Transverse colon (tissue), 4 donors: Measurements from ENCODE around the gene ABHD11. TPM values are rescaled to one million over a fixed set of nuclear protein-coding genes. Genes with fewer than 3 reads are reported as not detected.
"Not testable (repeated sequence)": the region's sequence is repeated elsewhere in the genome, so short reads cannot be mapped to it uniquely, and the experiment has no call there.

Source experiments
- DNase-seq: peaks from one replicate; pipeline ENCODE4 v3.0.0-alpha.2; 2019
- H3K27ac ChIP-seq, 4 donors: fragments of 200-600 bp; sonication (generic); 2 replicates each; pipeline ENCODE4 v1.5.1; 2016 to 2018; ENCODE audit warnings: inconsistent platforms in 4 of 4
- H3K27me3 ChIP-seq: fragments of 200-600 bp; sonication (generic); 2 replicates; pipeline ENCODE4 v1.5.1; 2017; ENCODE audit warnings: inconsistent platforms
- H3K36me3 ChIP-seq, 4 donors: fragments of 200-600 bp; sonication (generic); 2 replicates each; pipeline ENCODE4 v1.5.1; 2017 to 2019; ENCODE audit warnings: inconsistent platforms in 4 of 4
- H3K4me1 ChIP-seq, 4 donors: fragments of 200-600 bp; sonication (generic); 2 replicates each; pipeline ENCODE4 v1.5.1; 2017 to 2020; ENCODE audit warnings: inconsistent platforms in 4 of 4
- H3K4me3 ChIP-seq, 4 donors: fragments of 200-600 bp; sonication (generic); 1 replicate in 1 of 4; 2 replicates in 3 of 4; pipeline versions ENCODE4 v1.5.1 to v1.6.1; 2017 to 2019; ENCODE audit warnings: inconsistent platforms in 4 of 4
- H3K9me3 ChIP-seq, 2 donors: fragments of 200-600 bp; sonication (generic); 2 replicates each; pipeline ENCODE4 v1.5.1; 2017 to 2019; ENCODE audit warnings: inconsistent platforms in 2 of 2
- CTCF ChIP-seq, 5 experiments: fragments of 200-600 bp in 3 of 5; fragments of 450-650 bp in 2 of 5; sonication (generic) in 3 of 5; IDR thresholded peaks; 1 replicate in 2 of 5; 2 replicates in 3 of 5; pipeline ENCODE4 v1.5.1; 2016 to 2017; ENCODE audit warnings: antibody characterized with exemption in 5 of 5, inconsistent platforms in 3 of 5, mild to moderate bottlenecking in 2 of 5, moderate library complexity in 1 of 5
- EP300 ChIP-seq: sonication (generic); formaldehyde crosslinking; IDR thresholded peaks from one replicate; pipeline ENCODE4 v1.6.1; 2017; ENCODE audit warnings: antibody characterized with exemption, low read depth
- POLR2A ChIP-seq: fragments of 450-650 bp; IDR thresholded peaks from one replicate; pipeline ENCODE4 v1.6.1; 2016; ENCODE audit warnings: antibody characterized with exemption, mild to moderate bottlenecking, moderate library complexity
- POLR2AphosphoS5 ChIP-seq, 3 donors: sonication (generic); formaldehyde crosslinking; IDR thresholded peaks; one replicate each; pipeline ENCODE4 v1.6.1; 2016; ENCODE audit warnings: antibody characterized with exemption in 3 of 3
- WGBS, 2 donors: methylation state at CpG; one replicate each; pipeline ENCODE4 v1.1.5; 2018; ENCODE audit warnings: low coverage in 1 of 2; 5-methylcytosine and 5-hydroxymethylcytosine counted together
- in situ Hi-C, 4 donors: fragments of 200-750 bp; cut with MboI; loops; one replicate each; pipeline versions ENCODE4 v1.15.0 to v1.15.1; 2017; ENCODE audit warnings: low sequenced_read_pairs in 3 of 4, low pct_ligation_motif_present in 1 of 4, low pct_unique_long_range_greater_than_20kb in 1 of 4
- intact Hi-C: fragments of 100-400 bp; cut with DNase I; formaldehyde crosslinking; loops from one replicate; pipeline ENCODE4 v1.15.1; 2023; ENCODE audit warnings: low total_unique reads
- total RNA-seq, 4 donors: library from RNA; depleted of rRNA; stranded (reverse); fragments of >200 nt; gene quantifications; one replicate each; pipeline ENCODE4 v1.1.0, GENCODE V29; 2016

Gene ABHD11
- total RNA-seq, result 100 to 1,000 TPM; 108 to 177 (median 117) TPM

GRCh38 chr7:73738612-73739386 is at the start of gene ABHD11:
Gene ABHD11 (minus strand): TSS chr7:73738802. CDS start chr7:73738770, 32 bp downstream.
- no peaks in the 10 kb centered on the region for H3K27me3 ChIP-seq
- DNase-seq, result peak; percentile 100
- intact Hi-C loops (loop anchor here (10.0 kb wide), 1 partner anchor 54 kb away; the partner anchor contains the start of genes BUD23 and DNAJC30), in situ Hi-C loops (loop anchor here in 1 of 4 donors (10.0 kb wide), 1 partner anchor 116 kb away; no protein-coding TSS in a partner anchor)
- H3K9me3 ChIP-seq, result no peaks in the 10 kb centered on the region
- H3K27ac ChIP-seq, result peak within 1 kb of the TSS; percentile 92 to 98 (median 96)
- H3K4me1 ChIP-seq, result peaks cover 14 to 67% (median 52%) of the 10 kb centered on the region in 4 donors
- peak within 1 kb of the TSS; percentile 65 to 95 (median 86) for H3K4me3 ChIP-seq
- WGBS, 2 donors, result 0 to 1% methylated on average over 1 to 53 of the region's 84 CpGs
- TF ChIP-seq POLR2A (peak; percentile 95), POLR2AphosphoS5 (IDR thresholded peaks at IDR 0.05) (peak; percentile 91 to 98 (median 98)), EP300 (peak; percentile 22), CTCF (IDR thresholded peaks at IDR 0.05) (no peak)
- no peaks in the 10 kb centered on the region for H3K36me3 ChIP-seq

GRCh38 chr7:73787786-73788048 is 49.1 kb upstream of the ABHD11 start:
- H3K9me3 ChIP-seq, intact Hi-C loops, H3K27me3 ChIP-seq, in situ Hi-C loops, H3K36me3 ChIP-seq, DNase-seq, H3K4me3 ChIP-seq: not testable (repeated sequence)
- Histone ChIP-seq H3K4me1 (peaks cover 0 to 31% (median 14%) of the 10 kb centered on the region in 4 donors), H3K27ac (peak overlapping the region; percentile 74 to 89 (median 86))
- WGBS, 2 donors, result 20 to 46% methylated on average over 1 of the region's 1 CpG

- DNase-seq, result no peak
- H3K4me3 ChIP-seq, result no peak overlapping the region
- in situ Hi-C loops (no loop called here), intact Hi-C loops (no loop called here)
- peaks cover 0 to 20% (median 9%) of the 10 kb centered on the region in 4 donors for H3K4me1 ChIP-seq
- WGBS, 2 donors, result 69 to 100% methylated on average over 1 of the region's 1 CpG
- no peaks in the 10 kb centered on the region for H3K27me3 ChIP-seq
- TF ChIP-seq EP300, result no peak
- TF ChIP-seq CTCF (IDR thresholded peaks at IDR 0.05), result no peak
- no peak for TF ChIP-seq POLR2AphosphoS5 (IDR thresholded peaks at IDR 0.05)
- no peak for TF ChIP-seq POLR2A
- H3K27ac ChIP-seq, result peak overlapping the region in 3 of 4 donors; percentile 86 to 89 (median 87)
- H3K9me3 ChIP-seq, result no peaks in the 10 kb centered on the region
- H3K36me3 ChIP-seq, result no peaks in the 10 kb centered on the region
Observed at GRCh38 chr7:73786588-73786987, 48.0 kb upstream of the ABHD11 start.

- WGBS, 2 donors, result 80 to 85% methylated on average over 1 of the region's 1 CpG
- Histone ChIP-seq H3K36me3 (no peaks in the 10 kb centered on the region), H3K9me3 (no peaks in the 10 kb centered on the region), H3K27me3 (no peaks in the 10 kb centered on the region), H3K4me3 (no peak overlapping the region), H3K27ac (peak overlapping the region in 1 of 4 donors; percentile 7), H3K4me1 (peaks cover 0 to 16% (median 8%) of the 10 kb centered on the region in 4 donors)
- TF ChIP-seq CTCF (IDR thresholded peaks at IDR 0.05) (no peak), POLR2A (no peak), EP300 (no peak), POLR2AphosphoS5 (IDR thresholded peaks at IDR 0.05) (no peak)
- intact Hi-C loops, result no loop called here
- in situ Hi-C loops, result no loop called here
- no peak for DNase-seq
Observed at GRCh38 chr7:73779517-73779916, 40.9 kb upstream of the ABHD11 start.
